GM18867 (cell line): ENCODE data around the gene CYP2A7.
"Not testable (repeated sequence)": the region's sequence is repeated elsewhere in the genome, so short reads cannot be mapped to it uniquely, and the experiment has no call there.

Source experiments
- ATAC-seq: cut with Tn5 transposase; IDR thresholded peaks from one replicate; pipeline ENCODE4 v1.9.1; 2021; ENCODE audit warnings: mild to moderate bottlenecking, moderate library complexity; ENCODE audit not compliant: unreplicated experiment

Gene CYP2A7

GRCh38 chr19:40882062-40882461 lies at the start of gene CYP2A7:
CYP2A7 (minus strand) TSS chr19:40882231; CDS start chr19:40882210, 21 bp downstream.
- not testable (repeated sequence) for ATAC-seq

GRCh38 chr19:40930799-40931198 lies 48.8 kb upstream of the CYP2A7 start:
- ATAC-seq = not testable (repeated sequence)

GRCh38 chr19:40929942-40930341 lies 47.9 kb upstream of the CYP2A7 start:
- ATAC-seq = not testable (repeated sequence)

GRCh38 chr19:40928850-40929249 lies 46.8 kb upstream of the CYP2A7 start:
- ATAC-seq = no peak

GRCh38 chr19:40927567-40927966 lies 45.5 kb upstream of the CYP2A7 start:
- ATAC-seq = no peak

- ATAC-seq = not testable (repeated sequence)
Observed at GRCh38 chr19:40926276-40926675, 44.2 kb upstream of the CYP2A7 start.

- ATAC-seq = no peak
Observed at GRCh38 chr19:40923934-40924391, 41.9 kb upstream of the CYP2A7 start.

- not testable (repeated sequence) for ATAC-seq
Observed at GRCh38 chr19:40922237-40923160, 40.5 kb upstream of the CYP2A7 start.

GRCh38 chr19:40921005-40921897 lies 39.2 kb upstream of the CYP2A7 start:
- ATAC-seq = no peak

- no peak for ATAC-seq
Observed at GRCh38 chr19:40920300-40921004, 38.4 kb upstream of the CYP2A7 start.

GRCh38 chr19:40919530-40920299 lies 37.7 kb upstream of the CYP2A7 start:
- not testable (repeated sequence) for ATAC-seq

GRCh38 chr19:40918303-40918702 lies 36.3 kb upstream of the CYP2A7 start:
- not testable (repeated sequence) for ATAC-seq

GRCh38 chr19:40908976-40909375 lies 26.9 kb upstream of the CYP2A7 start:
- no peak for ATAC-seq

GRCh38 chr19:40907968-40908735 lies 26.1 kb upstream of the CYP2A7 start:
- no peak for ATAC-seq

- no peak for ATAC-seq
Observed at GRCh38 chr19:40906512-40906911, 24.5 kb upstream of the CYP2A7 start.

GRCh38 chr19:40904673-40905156 lies 22.7 kb upstream of the CYP2A7 start:
- not testable (repeated sequence) for ATAC-seq

GRCh38 chr19:40901975-40902750 lies 20.1 kb upstream of the CYP2A7 start:
- not testable (repeated sequence) for ATAC-seq

GRCh38 chr19:40900521-40900920 lies 18.5 kb upstream of the CYP2A7 start:
- ATAC-seq = not testable (repeated sequence)
